HEK293T (cell line): Measurements from ENCODE around the gene CD300LF.

Experiments
- CTCF ChIA-PET: fragments of 350-600 bp; formaldehyde crosslinking; extraction: SDS; loops from one replicate; lab custom pipeline; 2021; ENCODE audit warnings: antibody characterized with exemption, inconsistent platforms; lab: Yijun Ruan, JAX
- POLR2A ChIA-PET: fragments of 350-600 bp; formaldehyde crosslinking; extraction: SDS; loops from one replicate; lab custom pipeline; 2020; ENCODE audit warnings: antibody characterized with exemption, inconsistent platforms; lab: Yijun Ruan, JAX
- DNase-seq: peaks from one replicate; pipeline ENCODE4 v3.0.0; 2012; ENCODE audit warnings: mixed read lengths; ENCODE audit errors: extremely low spot score
- ARNT ChIP-seq: fragments of 450-650 bp; IDR thresholded peaks from 2 replicates; pipeline ENCODE4 v1.6.1; 2017; ENCODE audit warnings: mild to moderate bottlenecking
- BHLHE40 ChIP-seq: fragments of 450-650 bp; IDR thresholded peaks from 2 replicates; pipeline ENCODE4 v1.6.1; 2016; ENCODE audit warnings: mild to moderate bottlenecking, moderate library complexity, borderline replicate concordance
- CTBP1 ChIP-seq: fragments of 450-650 bp; IDR thresholded peaks from 2 replicates; pipeline ENCODE4 v1.6.1; 2016; ENCODE audit warnings: borderline replicate concordance
- ELF4 ChIP-seq: fragments of 450-650 bp; IDR thresholded peaks from 2 replicates; pipeline ENCODE4 v1.6.1; 2017; ENCODE audit warnings: antibody characterized with exemption
- FOXA1 ChIP-seq: fragments of 450-650 bp; IDR thresholded peaks from 2 replicates; pipeline ENCODE4 v1.6.1; 2016; ENCODE audit warnings: mild to moderate bottlenecking
- FOXK2 ChIP-seq: fragments of 450-650 bp; IDR thresholded peaks from 2 replicates; pipeline ENCODE4 v1.6.1; 2016; ENCODE audit warnings: mild to moderate bottlenecking
- FOXM1 ChIP-seq: fragments of 450-650 bp; IDR thresholded peaks from 2 replicates; pipeline ENCODE4 v1.6.1; 2017; ENCODE audit warnings: mild to moderate bottlenecking, borderline replicate concordance
- HDGF ChIP-seq: fragments of 450-650 bp; IDR thresholded peaks from 2 replicates; pipeline ENCODE4 v1.6.1; 2017; ENCODE audit warnings: antibody characterized with exemption, borderline replicate concordance
- L3MBTL2 ChIP-seq: fragments of 450-650 bp; conservative IDR thresholded peaks from 2 replicates; pipeline ENCODE4 v1.6.1; 2016; ENCODE audit warnings: mild to moderate bottlenecking
- LEF1 ChIP-seq: fragments of 450-650 bp; IDR thresholded peaks from 2 replicates; pipeline ENCODE4 v1.6.1; 2017; ENCODE audit warnings: mild to moderate bottlenecking, borderline replicate concordance
- NFRKB ChIP-seq: fragments of 450-650 bp; IDR thresholded peaks from 2 replicates; pipeline ENCODE4 v1.6.1; 2016; ENCODE audit warnings: mild to moderate bottlenecking, moderate library complexity
- SP1 ChIP-seq: fragments of 450-650 bp; IDR thresholded peaks from 2 replicates; pipeline ENCODE4 v1.6.1; 2017
- SUZ12 ChIP-seq: fragments of 450-650 bp; IDR thresholded peaks from 2 replicates; pipeline ENCODE4 v1.6.1; 2016; ENCODE audit warnings: mild to moderate bottlenecking
- TARDBP ChIP-seq: fragments of 450-650 bp; IDR thresholded peaks from 2 replicates; pipeline ENCODE4 v1.6.1; 2016
- ZNF384 ChIP-seq: fragments of 450-650 bp; IDR thresholded peaks from 2 replicates; pipeline ENCODE4 v1.6.1; 2016
- TF ChIP-seq, protein P1 (sequence below): fragments of 450-650 bp; IDR thresholded peaks from 2 replicates; pipeline ENCODE4 v1.6.1; 2016

Gene CD300LF

DNA sequence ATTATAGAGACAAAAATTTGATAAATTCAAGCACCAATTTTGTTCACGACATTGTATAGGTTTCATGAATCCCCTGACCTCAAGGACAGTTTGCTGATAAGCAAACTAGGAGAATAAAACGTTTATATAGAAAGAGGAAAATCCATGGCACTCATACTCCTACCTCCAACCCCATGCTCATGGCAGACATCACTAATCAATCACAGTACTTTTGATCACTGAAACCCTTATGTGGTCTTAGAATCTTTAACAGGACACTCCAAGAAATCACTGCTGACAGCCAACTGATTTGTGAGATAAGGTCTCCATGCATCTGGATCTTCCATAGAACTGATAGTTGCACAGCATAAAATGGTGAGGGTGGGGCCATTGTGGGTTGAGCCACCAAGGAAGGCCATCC is 31.0 kb upstream of the CD300LF start:
- no peak for DNase-seq
- CTCF ChIA-PET = interaction anchor here (0.8 to 4.5 kb wide), 6 partner anchors 7 to 86 kb away, joined by 3 to 32 read pairs (median 4); partner anchors contain the start of gene RAB37
- TF ChIP-seq FOXM1 (no peak), CTBP1 (no peak), BHLHE40 (no peak), LEF1 (no peak), ELF4 (no peak), SUZ12 (no peak), FOXK2 (no peak), SP1 (no peak), ARNT (no peak), ZNF384 (no peak), L3MBTL2 (no peak), HDGF (no peak), TARDBP (no peak), NFRKB (no peak), FOXA1 (no peak)
- TF ChIP-seq, protein P1, sequence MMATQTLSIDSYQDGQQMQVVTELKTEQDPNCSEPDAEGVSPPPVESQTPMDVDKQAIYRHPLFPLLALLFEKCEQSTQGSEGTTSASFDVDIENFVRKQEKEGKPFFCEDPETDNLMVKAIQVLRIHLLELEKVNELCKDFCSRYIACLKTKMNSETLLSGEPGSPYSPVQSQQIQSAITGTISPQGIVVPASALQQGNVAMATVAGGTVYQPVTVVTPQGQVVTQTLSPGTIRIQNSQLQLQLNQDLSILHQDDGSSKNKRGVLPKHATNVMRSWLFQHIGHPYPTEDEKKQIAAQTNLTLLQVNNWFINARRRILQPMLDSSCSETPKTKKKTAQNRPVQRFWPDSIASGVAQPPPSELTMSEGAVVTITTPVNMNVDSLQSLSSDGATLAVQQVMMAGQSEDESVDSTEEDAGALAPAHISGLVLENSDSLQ = no peak
- POLR2A ChIA-PET = interaction anchor here (3.5 kb wide), 1 partner anchor 33 kb away, joined by 22 read pairs; the partner anchor contains the start of gene NAT9

DNA sequence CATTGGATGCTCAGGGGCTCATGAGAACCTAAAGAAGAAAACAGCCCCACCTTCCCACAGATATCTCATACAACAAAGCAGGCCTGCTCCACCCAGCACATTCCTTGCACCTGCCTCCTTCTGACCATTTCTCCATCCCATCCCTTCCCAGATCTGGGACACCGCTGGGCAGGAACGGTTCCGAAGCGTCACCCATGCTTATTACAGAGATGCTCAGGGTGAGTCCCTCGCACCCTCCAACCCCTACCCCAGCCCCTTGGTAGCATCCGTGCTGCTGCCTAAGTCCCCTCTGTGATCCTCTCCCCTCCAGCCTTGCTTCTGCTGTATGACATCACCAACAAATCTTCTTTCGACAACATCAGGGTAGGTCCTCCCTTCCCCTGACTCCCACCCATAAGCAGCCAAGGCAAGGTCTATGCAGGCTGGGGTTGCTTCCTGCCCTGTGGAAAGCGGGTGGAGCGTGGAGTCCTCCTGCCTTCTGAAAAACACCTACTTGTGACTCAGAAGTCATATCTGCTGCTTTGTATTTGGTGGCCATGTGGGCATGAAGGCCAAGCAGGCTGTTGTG is 30.3 kb upstream of the CD300LF start:
- CTCF ChIA-PET = interaction anchor here (2.0 kb wide), 1 partner anchor 28 kb away, joined by 6 read pairs; no protein-coding TSS in a partner anchor
- POLR2A ChIA-PET = interaction anchor here (1.2 kb wide), 1 partner anchor 28 kb away, joined by 3 read pairs; no protein-coding TSS in a partner anchor
- no peak for TF ChIP-seq CTBP1
- no peak for TF ChIP-seq BHLHE40
- TF ChIP-seq ARNT = no peak
- no peak for TF ChIP-seq ELF4
- no peak for TF ChIP-seq SUZ12
- no peak for TF ChIP-seq L3MBTL2
- no peak for TF ChIP-seq FOXM1
- TF ChIP-seq HDGF = no peak
- TF ChIP-seq LEF1 = no peak
- TF ChIP-seq NFRKB = no peak
- no peak for TF ChIP-seq FOXA1
- TF ChIP-seq, protein P1 = no peak
- no peak for TF ChIP-seq FOXK2
- no peak for TF ChIP-seq ZNF384
- TF ChIP-seq TARDBP = no peak
- no peak for TF ChIP-seq SP1

DNA sequence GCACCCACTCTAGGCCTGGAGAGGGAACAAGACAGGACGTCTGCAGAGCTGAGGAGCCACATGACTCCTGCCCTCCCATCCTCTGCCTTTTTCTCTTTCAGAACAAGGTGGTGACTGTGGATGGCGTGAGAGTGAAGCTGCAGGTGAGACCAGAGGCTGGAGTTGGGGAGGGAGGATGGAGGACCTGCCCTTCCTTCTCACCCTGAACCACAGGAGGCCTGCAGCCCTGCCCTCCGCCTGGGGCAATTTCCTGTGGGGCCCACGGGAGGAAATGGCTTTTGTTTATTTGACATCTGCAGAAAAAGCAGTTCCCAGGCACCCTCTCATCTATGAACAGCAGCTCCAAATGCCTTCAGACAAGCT is 29.4 kb upstream of the CD300LF start:
- DNase-seq = no peak
- TF ChIP-seq NFRKB (no peak), LEF1 (no peak), ELF4 (no peak), FOXK2 (no peak), ARNT (no peak), ZNF384 (no peak), FOXM1 (no peak), SUZ12 (no peak), TARDBP (no peak), CTBP1 (no peak), SP1 (no peak), HDGF (no peak), FOXA1 (no peak)
- ChIA-PET POLR2A (interaction anchor here (1.2 kb wide), 1 partner anchor 29 kb away, joined by 3 read pairs; no protein-coding TSS in a partner anchor), CTCF (interaction anchor here (2.0 kb wide), 1 partner anchor 29 kb away, joined by 6 read pairs; no protein-coding TSS in a partner anchor)

More for the DNA sequence above, 30.3 kb upstream of the CD300LF start:
- DNase-seq = no peak

DNA sequence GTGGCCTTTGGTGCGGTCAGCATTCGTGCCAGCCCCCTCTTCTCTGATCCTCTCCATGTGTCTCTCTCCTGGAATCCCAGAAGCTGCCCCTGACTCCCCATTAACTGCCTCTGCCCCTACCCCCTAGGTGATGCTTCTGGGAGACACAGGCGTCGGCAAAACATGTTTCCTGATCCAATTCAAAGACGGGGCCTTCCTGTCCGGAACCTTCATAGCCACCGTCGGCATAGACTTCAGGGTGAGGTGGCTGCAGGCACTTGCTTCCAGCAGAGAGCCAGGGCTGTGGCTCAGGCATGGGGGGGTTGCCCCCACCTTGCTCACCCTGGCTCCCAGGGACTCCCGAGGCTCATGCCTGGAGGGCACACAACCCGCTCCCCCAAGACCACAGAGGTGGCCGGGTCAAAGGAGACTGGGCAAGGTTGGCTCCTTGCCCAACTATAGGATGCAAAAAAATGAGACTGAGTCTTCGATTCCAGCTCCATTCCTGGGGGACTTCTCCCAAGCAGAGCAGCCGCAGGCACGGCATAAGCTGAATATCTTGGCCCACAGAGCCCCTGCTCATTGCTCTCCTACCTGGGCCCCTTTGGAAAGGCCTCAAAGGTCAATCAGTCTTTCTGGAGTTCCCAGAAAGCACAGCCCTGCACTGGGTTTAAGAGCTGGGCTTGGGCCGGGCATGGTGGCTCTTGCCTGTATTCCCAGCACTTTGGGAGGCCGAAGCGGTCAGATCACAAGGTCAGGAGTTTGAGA is 28.1 kb upstream of the CD300LF start:
- POLR2A ChIA-PET = no interaction called here
- no peak for TF ChIP-seq CTBP1
- no peak for TF ChIP-seq BHLHE40
- TF ChIP-seq TARDBP = no peak
- TF ChIP-seq SUZ12 = no peak
- no peak for TF ChIP-seq FOXA1
- no peak for TF ChIP-seq FOXM1
- no peak for TF ChIP-seq FOXK2
- no peak for TF ChIP-seq SP1
- TF ChIP-seq ELF4 = no peak
- TF ChIP-seq ARNT = no peak
- TF ChIP-seq LEF1 = no peak
- no peak for TF ChIP-seq HDGF
- TF ChIP-seq NFRKB = no peak
- no peak for TF ChIP-seq ZNF384
- no peak for TF ChIP-seq L3MBTL2
- TF ChIP-seq, protein P1 = no peak
- CTCF ChIA-PET = interaction anchor here (1.0 to 2.0 kb wide), 2 partner anchors 30 to 84 kb away, joined by 3 to 6 read pairs; no protein-coding TSS in a partner anchor
- DNase-seq = no peak

DNA sequence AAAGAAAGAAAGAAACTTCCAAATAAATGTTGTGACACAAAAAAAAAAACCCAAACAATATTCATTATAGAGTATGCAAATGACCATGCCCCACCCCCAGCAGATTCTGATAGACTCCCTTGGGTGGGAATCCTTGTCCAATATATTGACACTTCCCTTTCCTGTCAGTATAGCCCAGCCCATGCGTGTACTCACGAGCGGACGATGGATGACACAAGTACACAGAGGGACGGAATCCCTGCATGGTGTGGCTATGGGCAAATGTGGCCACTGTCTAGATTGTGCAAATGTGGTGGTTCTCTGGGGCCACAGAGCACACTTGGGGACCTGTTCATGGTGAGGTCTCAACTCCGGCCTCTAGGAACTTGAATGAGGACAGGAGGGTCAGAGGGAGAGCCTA is 27.4 kb upstream of the CD300LF start:
- DNase-seq = no peak
- POLR2A ChIA-PET = no interaction called here
- CTCF ChIA-PET = no interaction called here
- TF ChIP-seq TARDBP = no peak
- TF ChIP-seq LEF1 = no peak
- TF ChIP-seq, protein P1 = no peak
- TF ChIP-seq BHLHE40 = no peak
- TF ChIP-seq FOXK2 = no peak
- TF ChIP-seq ELF4 = no peak
- TF ChIP-seq L3MBTL2 = no peak
- no peak for TF ChIP-seq HDGF
